ENCODE results near the gene KLHL17. TPM values are rescaled to one million over a fixed set of nuclear protein-coding genes. Genes with fewer than 3 reads are reported as not detected.
"Not testable (repeated sequence)": the region's sequence is repeated elsewhere in the genome, so short reads cannot be mapped to it uniquely, and the experiment has no call there.

The KLHL17 gene
- total RNA-seq, 3 donors from 2014 or later, result 9.0 to 14.7 (median 11.0) TPM

DNA sequence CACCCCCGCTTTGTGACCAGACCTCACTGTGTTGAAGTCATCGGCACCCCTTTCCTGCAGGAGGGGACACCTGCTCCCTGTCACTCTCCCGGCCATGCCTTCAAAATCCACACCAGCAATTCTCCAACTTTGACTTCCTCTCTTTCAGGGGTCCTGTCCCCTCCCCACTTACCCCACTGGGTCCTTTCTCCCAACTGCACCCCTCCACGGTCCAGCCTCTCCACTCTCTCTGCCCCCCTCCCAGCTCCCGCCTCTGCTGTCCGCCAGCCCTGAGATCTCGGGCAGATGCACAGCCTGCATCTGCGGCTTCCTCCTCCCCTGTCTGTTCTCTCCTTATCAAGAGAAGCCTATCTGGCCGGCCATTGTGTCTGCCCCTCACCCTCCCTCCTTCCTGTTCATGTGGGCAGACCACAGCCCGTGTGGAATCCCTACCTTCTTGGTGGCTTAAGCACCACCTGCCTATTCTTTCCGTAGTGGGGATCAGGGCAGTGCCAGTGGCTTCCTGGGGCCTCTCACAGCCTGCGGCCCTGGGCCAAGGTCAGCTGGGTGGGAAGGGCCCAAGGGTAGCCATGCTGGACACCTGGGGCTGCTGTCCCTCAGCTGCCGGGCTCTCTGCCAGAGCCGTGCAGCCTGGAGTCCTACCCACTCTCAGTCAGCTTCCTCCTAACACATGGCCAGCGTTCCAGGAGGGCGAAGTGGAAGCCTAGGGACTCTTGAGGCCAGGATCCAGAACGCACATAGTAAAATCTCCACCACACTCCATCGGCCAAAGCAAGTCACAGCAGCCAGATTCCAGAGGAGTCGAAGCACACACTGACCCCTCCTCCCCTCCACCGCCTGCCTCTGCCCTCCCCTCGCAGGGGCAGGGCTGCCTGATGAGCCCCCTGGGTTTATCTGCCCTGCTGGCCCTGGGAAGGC is 44.7 kb downstream of the KLHL17 start:
- TF ChIP-seq CTCF (IDR thresholded peaks at IDR 0.05), result no peak
- H3K4me3 ChIP-seq, result no peak overlapping the region
- peak; percentile 40 for ATAC-seq
- H3K36me3 ChIP-seq (ENCODE audit: low read depth), result no peaks in the 10 kb centered on the region
- intact Hi-C loops (cut with DNase I, micrococcal nuclease), result no loop called here
- DNase-seq, result peak in 2 of 3 donors; percentile 54 to 67
- H3K4me1 ChIP-seq (ENCODE audit: low read depth), result peaks cover 28% of the 10 kb centered on the region
- H3K9me3 ChIP-seq, result no peaks in the 10 kb centered on the region

GRCh38 chr1:1005774-1006304 is 45.5 kb downstream of the KLHL17 start:
- Histone ChIP-seq H3K4me3 (no peak overlapping the region), H3K4me1 (ENCODE audit: low read depth) (peaks cover 22% of the 10 kb centered on the region), H3K9me3 (no peaks in the 10 kb centered on the region), H3K36me3 (ENCODE audit: low read depth) (no peaks in the 10 kb centered on the region)
- intact Hi-C loops (cut with DNase I, micrococcal nuclease), result no loop called here
- DNase-seq (peak in 1 of 3 donors; percentile 56), ATAC-seq (no peak)
- no peak for TF ChIP-seq CTCF (IDR thresholded peaks at IDR 0.05)

GRCh38 chr1:1006305-1007159 is 46.1 kb downstream of the KLHL17 start:
- Histone ChIP-seq H3K4me3 (no peak overlapping the region), H3K36me3 (ENCODE audit: low read depth) (no peaks in the 10 kb centered on the region), H3K4me1 (ENCODE audit: low read depth) (peaks cover 17% of the 10 kb centered on the region), H3K9me3 (no peaks in the 10 kb centered on the region)
- no peak for TF ChIP-seq CTCF (IDR thresholded peaks at IDR 0.05)
- intact Hi-C loops (cut with DNase I, micrococcal nuclease), result no loop called here
- DNase-seq (peak; percentile 84 to 86 (median 85)), ATAC-seq (peak; percentile 90)

DNA sequence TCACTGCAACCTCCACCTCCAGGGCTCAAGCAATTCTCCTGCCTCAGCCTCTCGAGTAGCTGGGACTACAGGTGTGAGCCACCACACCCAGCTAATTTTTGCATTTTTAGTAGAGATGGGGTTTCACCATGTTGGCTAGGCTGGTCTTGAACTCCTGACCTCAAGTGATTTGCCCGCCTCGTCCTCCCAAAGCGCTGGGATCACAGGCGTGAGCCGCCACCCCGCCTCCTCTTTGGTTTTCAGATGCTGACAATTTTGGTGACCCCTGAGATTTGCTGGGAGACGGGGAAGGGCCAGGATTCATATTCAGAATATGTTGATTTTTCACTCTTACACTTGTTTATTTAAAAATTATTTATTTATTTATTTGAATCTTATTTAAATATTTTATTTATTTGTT is 49.7 kb downstream of the KLHL17 start:
- H3K4me3 ChIP-seq; ATAC-seq; H3K9me3 ChIP-seq; intact Hi-C loops (cut with DNase I, micrococcal nuclease); H3K36me3 ChIP-seq (ENCODE audit: low read depth): not testable (repeated sequence)
- DNase-seq, result peak in 1 of 3 donors; percentile 19
- peaks cover 22% of the 10 kb centered on the region for H3K4me1 ChIP-seq (ENCODE audit: low read depth)

DNA sequence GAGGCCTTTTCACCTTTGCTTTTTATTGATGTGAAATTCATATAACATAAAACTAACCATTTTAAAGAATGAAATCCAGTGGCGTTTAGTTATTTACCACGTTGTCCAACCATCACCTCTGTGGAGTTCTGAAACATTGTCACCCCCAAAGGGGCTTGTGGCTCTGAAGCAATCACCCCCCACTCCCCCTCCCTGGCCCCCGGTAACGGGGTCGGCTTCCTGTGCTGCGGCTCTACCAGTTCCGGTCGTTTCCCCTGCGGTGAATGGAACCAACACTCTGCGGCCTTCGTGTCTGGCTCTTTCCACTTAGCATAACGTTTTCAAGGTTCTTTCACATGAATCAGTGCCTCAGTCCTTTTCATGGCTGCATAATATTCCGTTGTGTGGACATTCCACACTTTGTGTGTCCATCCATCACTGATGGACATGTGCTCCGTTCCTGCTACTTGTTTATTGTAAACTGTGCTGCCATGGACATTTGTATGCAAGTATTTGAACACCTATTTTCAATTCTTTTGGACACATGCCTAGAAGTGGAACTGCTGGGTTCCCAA is 51.1 kb downstream of the KLHL17 start:
- no peak for TF ChIP-seq CTCF (IDR thresholded peaks at IDR 0.05)
- DNase-seq (peak; percentile 3 to 37 (median 18)), ATAC-seq (no peak)
- peaks cover 10% of the 10 kb centered on the region for H3K4me1 ChIP-seq (ENCODE audit: low read depth)
- intact Hi-C loops (cut with DNase I, micrococcal nuclease), result no loop called here
- H3K4me3 ChIP-seq, result no peak overlapping the region
- H3K9me3 ChIP-seq, result no peaks in the 10 kb centered on the region
- H3K36me3 ChIP-seq (ENCODE audit: low read depth), result no peaks in the 10 kb centered on the region

- H3K4me1 ChIP-seq (ENCODE audit: low read depth); intact Hi-C loops (cut with DNase I, micrococcal nuclease); ATAC-seq; H3K36me3 ChIP-seq (ENCODE audit: low read depth); H3K9me3 ChIP-seq: not testable (repeated sequence)
- peak in 2 of 3 donors; percentile 31 to 35 for DNase-seq
- peak overlapping the region; percentile 29 for H3K4me3 ChIP-seq
Measured at GRCh38 chr1:1012736-1013104, 52.3 kb downstream of the KLHL17 start.

All from mucosa of descending colon (tissue), 3 donors.